CD8-positive, alpha-beta memory T cell (primary cell): ENCODE data around the gene USP53. TPM values are rescaled to one million over a fixed set of nuclear protein-coding genes. Genes with fewer than 3 reads are reported as not detected.

Source experiments
- CTCF ChIA-PET: fragments of 350-600 bp; sonication (Branson Sonifier 250); formaldehyde crosslinking; loops from one replicate; lab custom pipeline; 2021; ENCODE audit warnings: antibody characterized with exemption; lab: Charles Lee
- POLR2A ChIA-PET: fragments of 350-600 bp; sonication (Branson Sonifier 250); formaldehyde crosslinking; loops from one replicate; lab custom pipeline; 2021; ENCODE audit warnings: antibody characterized with exemption; lab: Charles Lee
- DNase-seq, 5 donors: peaks; one replicate each; pipeline versions ENCODE4 v3.0.0 to v3.0.0-alpha.2; 2020 to 2022; ENCODE audit warnings: mixed read lengths in 1 of 5
- H3K27ac ChIP-seq: one replicate; pipeline ENCODE4 v1.7.0; 2013; ENCODE audit warnings: low read depth, mild to moderate bottlenecking, low read length, moderate library complexity
- H3K27me3 ChIP-seq: 2 replicates; pipeline ENCODE4 v1.7.0; 2013; ENCODE audit warnings: low read length, mild to moderate bottlenecking; ENCODE audit not compliant: insufficient read depth, poor library complexity, severe bottlenecking
- H3K36me3 ChIP-seq: 2 replicates; pipeline ENCODE4 v1.7.0; 2013; ENCODE audit warnings: mild to moderate bottlenecking, low read length, moderate library complexity; ENCODE audit not compliant: insufficient read depth
- H3K4me1 ChIP-seq: 2 replicates; pipeline ENCODE4 v1.7.0; 2013; ENCODE audit warnings: mild to moderate bottlenecking, low read length, moderate library complexity; ENCODE audit not compliant: insufficient read depth
- H3K4me3 ChIP-seq: 2 replicates; pipeline ENCODE4 v1.7.0; 2013; ENCODE audit warnings: mild to moderate bottlenecking, low read length
- H3K9me3 ChIP-seq: 2 replicates; pipeline ENCODE4 v1.7.0; 2013; ENCODE audit warnings: mild to moderate bottlenecking, low read length
- H3K27ac Mint-ChIP-seq, 8 donors: one replicate each; pipeline ENCODE4 v1.8.0; 2020 to 2021; ENCODE audit warnings: mixed read lengths in 8 of 8, mild to moderate bottlenecking in 6 of 8, inconsistent platforms in 3 of 8, moderate library complexity in 3 of 8
- H3K27me3 Mint-ChIP-seq, 2 donors: one replicate each; pipeline ENCODE4 v1.8.0; 2020 to 2021; ENCODE audit warnings: mixed read lengths in 2 of 2, mild to moderate bottlenecking in 1 of 2, moderate library complexity in 1 of 2
- H3K36me3 Mint-ChIP-seq, 3 donors: one replicate each; pipeline ENCODE4 v1.8.0; 2020 to 2021; ENCODE audit warnings: mixed read lengths in 3 of 3, inconsistent platforms in 1 of 3, mild to moderate bottlenecking in 1 of 3
- H3K4me1 Mint-ChIP-seq, 3 donors: one replicate each; pipeline ENCODE4 v1.8.0; 2020 to 2021; ENCODE audit warnings: mixed read lengths in 3 of 3, inconsistent platforms in 1 of 3, mild to moderate bottlenecking in 1 of 3
- H3K4me3 Mint-ChIP-seq, 7 donors: one replicate each; pipeline ENCODE4 v1.8.0; 2020 to 2021; ENCODE audit warnings: mixed read lengths in 7 of 7, mild to moderate bottlenecking in 6 of 7, moderate library complexity in 4 of 7, inconsistent platforms in 2 of 7
- H3K9me3 Mint-ChIP-seq, 5 donors: one replicate each; pipeline ENCODE4 v1.8.0; 2020 to 2022; ENCODE audit warnings: mixed read lengths in 5 of 5, mild to moderate bottlenecking in 3 of 5, moderate library complexity in 2 of 5, inconsistent platforms in 1 of 5
- polyA plus RNA-seq: library from polyadenylated mRNA; unstranded; fragments of 300-500 nt; fragmentation: Illumina TruSeq; gene quantifications from one replicate; pipeline ENCODE4 v1.2.3, GENCODE V29; 2021
- total RNA-seq, 2 experiments: library from RNA; stranded (reverse); gene quantifications; one replicate each; pipeline ENCODE4 v1.2.3, GENCODE V29; 2021

Gene USP53
- total and polyA plus RNA-seq, 3 experiments from 2014 or later, result 9.8 to 11.0 (median 10.5) TPM

DNA sequence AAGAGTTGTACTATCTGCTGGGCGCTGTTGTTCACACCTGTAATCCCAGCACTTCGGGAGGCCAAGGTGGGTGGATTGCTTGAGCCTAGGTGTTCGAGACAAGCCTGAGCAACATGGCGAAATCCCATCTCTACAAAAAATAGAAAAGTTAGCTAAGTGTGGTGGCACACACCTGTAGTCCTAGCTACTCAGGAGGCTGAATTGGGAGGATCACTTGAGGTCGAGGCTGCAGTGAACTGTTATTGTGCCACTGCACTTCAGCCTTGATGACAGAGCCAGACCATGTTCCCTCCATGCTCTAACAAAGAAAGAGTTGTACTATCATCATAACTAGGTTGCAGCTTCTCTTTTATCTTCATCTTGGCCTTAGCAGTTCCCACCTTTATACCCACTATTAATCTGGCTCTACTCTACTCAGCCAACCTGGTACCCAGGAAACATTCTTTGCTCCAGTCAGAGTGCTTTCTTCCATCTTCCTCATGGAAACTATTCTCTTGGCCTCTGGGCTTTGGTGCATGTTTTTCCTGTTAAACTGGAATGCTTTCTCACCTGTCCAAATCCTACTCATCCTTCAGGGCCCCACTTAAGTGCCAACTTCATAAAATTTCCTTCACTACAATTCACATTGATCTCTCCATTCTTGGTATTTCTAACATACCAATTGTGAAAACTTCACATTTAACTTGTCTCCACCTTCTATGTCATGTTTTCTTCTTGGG is 91.2 kb downstream of the USP53 start:
- H3K4me3 ChIP-seq, result no peak overlapping the region
- DNase-seq, result no peak
- Mint-ChIP-seq H3K27ac (peak overlapping the region in 1 of 8 donors; percentile 27), H3K9me3 (no peaks in the 10 kb centered on the region), H3K27me3 (peaks cover 0 to 24% of the 10 kb centered on the region in 2 donors), H3K4me1 (peaks cover 21 to 28% (median 24%) of the 10 kb centered on the region in 3 donors), H3K4me3 (peak overlapping the region in 3 of 7 donors; percentile 11 to 20 (median 14)), H3K36me3 (peaks cover 0 to 17% (median 0%) of the 10 kb centered on the region in 3 donors)
- peaks cover 8% of the 10 kb centered on the region for H3K4me1 ChIP-seq
- no peaks in the 10 kb centered on the region for H3K27me3 ChIP-seq
- H3K36me3 ChIP-seq, result no peaks in the 10 kb centered on the region
- no peak overlapping the region for H3K27ac ChIP-seq
- ChIA-PET CTCF (no interaction called here), POLR2A (no interaction called here)
- no peaks in the 10 kb centered on the region for H3K9me3 ChIP-seq

DNA sequence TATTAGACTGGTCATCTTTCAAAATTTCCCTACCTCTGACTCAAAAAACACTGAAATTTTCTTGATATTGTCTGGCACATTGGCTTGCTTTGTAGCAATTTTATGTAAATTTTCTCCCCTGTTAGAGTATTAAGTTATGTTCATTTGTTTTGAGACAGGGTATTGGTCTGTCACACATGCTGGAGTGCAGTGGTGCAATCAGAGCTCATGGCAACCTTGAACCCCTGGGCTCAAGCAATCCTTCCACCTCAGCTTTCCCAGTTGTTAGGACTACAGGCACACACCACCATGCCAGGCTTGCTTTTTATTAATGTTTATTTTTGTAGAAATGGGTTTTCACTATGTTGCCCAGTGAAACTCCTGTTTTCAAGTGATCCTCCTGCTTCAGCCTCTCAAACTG is 91.9 kb downstream of the USP53 start:
- CTCF ChIA-PET, result no interaction called here

DNA sequence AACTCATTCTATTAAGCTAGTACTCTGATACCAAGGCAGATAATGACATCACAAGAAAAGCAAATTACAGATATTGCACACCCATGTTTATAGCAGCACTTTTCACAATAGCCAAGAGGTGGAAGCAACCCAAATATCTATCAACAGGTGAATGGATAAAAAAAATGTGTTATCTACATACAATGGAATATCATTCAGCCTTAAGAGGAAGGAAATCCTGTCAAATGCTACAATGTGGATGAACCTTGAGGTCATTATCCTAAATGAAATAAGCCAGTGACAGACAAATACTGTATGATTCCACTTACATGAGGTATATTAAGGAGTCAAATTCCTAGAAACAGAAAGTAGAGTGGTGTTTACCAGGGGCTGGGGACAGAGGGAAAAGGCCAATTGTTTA is 95.1 kb downstream of the USP53 start:
- Mint-ChIP-seq H3K9me3 (no peaks in the 10 kb centered on the region), H3K4me1 (peaks cover 3 to 6% (median 5%) of the 10 kb centered on the region in 3 donors), H3K4me3 (no peak overlapping the region), H3K27me3 (peaks cover 1 to 29% of the 10 kb centered on the region in 2 donors), H3K36me3 (no peaks in the 10 kb centered on the region), H3K27ac (no peak overlapping the region)
- DNase-seq, result no peak
- Histone ChIP-seq H3K9me3 (no peaks in the 10 kb centered on the region), H3K4me1 (no peaks in the 10 kb centered on the region), H3K27me3 (no peaks in the 10 kb centered on the region), H3K27ac (no peak overlapping the region), H3K4me3 (no peak overlapping the region), H3K36me3 (no peaks in the 10 kb centered on the region)
- CTCF ChIA-PET, result no interaction called here
- POLR2A ChIA-PET, result no interaction called here

More for the DNA sequence above, 91.9 kb downstream of the USP53 start:
- Mint-ChIP-seq H3K27ac (no peak overlapping the region), H3K9me3 (no peaks in the 10 kb centered on the region), H3K36me3 (peaks cover 0 to 12% (median 0%) of the 10 kb centered on the region in 3 donors), H3K4me1 (peaks cover 14 to 21% (median 17%) of the 10 kb centered on the region in 3 donors), H3K4me3 (peak overlapping the region in 1 of 7 donors; percentile 23), H3K27me3 (peaks cover 1 to 27% of the 10 kb centered on the region in 2 donors)
- POLR2A ChIA-PET, result no interaction called here
- Histone ChIP-seq H3K27me3 (no peaks in the 10 kb centered on the region), H3K9me3 (no peaks in the 10 kb centered on the region), H3K36me3 (no peaks in the 10 kb centered on the region), H3K4me3 (no peak overlapping the region), H3K27ac (no peak overlapping the region), H3K4me1 (peaks cover under 1% of the 10 kb centered on the region)
- DNase-seq, result no peak

GRCh38 chr4:119310826-119311225 is 98.3 kb downstream of the USP53 start:
- DNase-seq, result no peak
- H3K27ac Mint-ChIP-seq, result no peak overlapping the region
- no peak overlapping the region for H3K27ac ChIP-seq
- H3K4me1 ChIP-seq, result no peaks in the 10 kb centered on the region
- H3K4me1 Mint-ChIP-seq, result peaks cover 3 to 6% (median 5%) of the 10 kb centered on the region in 3 donors
- H3K36me3 ChIP-seq, result no peaks in the 10 kb centered on the region
- no peaks in the 10 kb centered on the region for H3K36me3 Mint-ChIP-seq
- no peaks in the 10 kb centered on the region for H3K9me3 ChIP-seq
- H3K27me3 ChIP-seq, result no peaks in the 10 kb centered on the region
- peaks cover 3 to 26% of the 10 kb centered on the region in 2 donors for H3K27me3 Mint-ChIP-seq
- CTCF ChIA-PET, result interaction anchor here (1.4 to 1.6 kb wide), 2 partner anchors 11 to 316 kb away, joined by 3 to 5 read pairs; a partner anchor contains a TSS
- POLR2A ChIA-PET, result no interaction called here
- no peaks in the 10 kb centered on the region for H3K9me3 Mint-ChIP-seq
- no peak overlapping the region for H3K4me3 Mint-ChIP-seq
- no peak overlapping the region for H3K4me3 ChIP-seq

- Mint-ChIP-seq H3K4me1 (no peaks in the 10 kb centered on the region), H3K36me3 (no peaks in the 10 kb centered on the region), H3K4me3 (no peak overlapping the region), H3K9me3 (no peaks in the 10 kb centered on the region), H3K27ac (peak overlapping the region in 1 of 8 donors; percentile 67), H3K27me3 (peaks cover 7 to 19% of the 10 kb centered on the region in 2 donors)
- Histone ChIP-seq H3K4me1 (no peaks in the 10 kb centered on the region), H3K36me3 (no peaks in the 10 kb centered on the region), H3K4me3 (no peak overlapping the region), H3K27me3 (no peaks in the 10 kb centered on the region), H3K27ac (no peak overlapping the region), H3K9me3 (no peaks in the 10 kb centered on the region)
- CTCF ChIA-PET, result no interaction called here
- no peak for DNase-seq
- POLR2A ChIA-PET, result no interaction called here
Observed at GRCh38 chr4:119313237-119313636, 100.7 kb downstream of the USP53 start.

GRCh38 chr4:119314356-119314755 is 101.8 kb downstream of the USP53 start:
- peak in 2 of 5 donors; percentile 18 to 63 for DNase-seq
- ChIA-PET POLR2A (no interaction called here), CTCF (no interaction called here)
- H3K27ac ChIP-seq, result no peak overlapping the region
- H3K27ac Mint-ChIP-seq, result no peak overlapping the region
- H3K4me3 ChIP-seq, result no peak overlapping the region
- H3K27me3 ChIP-seq, result no peaks in the 10 kb centered on the region
- peaks cover 7 to 24% of the 10 kb centered on the region in 2 donors for H3K27me3 Mint-ChIP-seq
- no peaks in the 10 kb centered on the region for H3K9me3 ChIP-seq
- no peaks in the 10 kb centered on the region for H3K9me3 Mint-ChIP-seq
- H3K4me1 ChIP-seq, result no peaks in the 10 kb centered on the region
- H3K4me3 Mint-ChIP-seq, result no peak overlapping the region
- no peaks in the 10 kb centered on the region for H3K36me3 Mint-ChIP-seq
- H3K36me3 ChIP-seq, result no peaks in the 10 kb centered on the region
- H3K4me1 Mint-ChIP-seq, result no peaks in the 10 kb centered on the region

DNA sequence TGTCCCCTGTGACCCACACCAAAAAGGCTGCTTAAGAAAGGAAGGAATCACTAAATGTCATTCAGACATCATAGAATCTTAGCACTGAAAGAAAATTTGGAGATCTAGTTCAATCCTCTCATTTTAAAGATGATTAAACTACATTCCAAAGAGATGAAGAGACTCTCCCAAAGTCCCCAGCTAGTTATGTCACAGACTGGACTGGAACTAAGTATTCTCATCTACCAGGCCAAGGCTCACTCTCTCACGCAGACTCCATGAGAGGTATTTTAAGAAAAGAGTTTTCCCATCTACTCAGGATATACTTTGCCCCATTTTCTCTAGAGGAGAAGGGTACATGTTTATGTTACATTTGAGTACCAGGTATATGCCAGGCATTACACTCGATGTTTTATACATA is 102.5 kb downstream of the USP53 start:
- Histone ChIP-seq H3K4me3 (no peak overlapping the region), H3K36me3 (no peaks in the 10 kb centered on the region), H3K4me1 (no peaks in the 10 kb centered on the region), H3K27ac (no peak overlapping the region), H3K9me3 (no peaks in the 10 kb centered on the region), H3K27me3 (no peaks in the 10 kb centered on the region)
- H3K27ac Mint-ChIP-seq, result no peak overlapping the region
- DNase-seq, result no peak
- ChIA-PET CTCF (interaction anchor here (0.7 kb wide), 1 partner anchor 175 kb away, joined by 3 read pairs; no protein-coding TSS in a partner anchor), POLR2A (no interaction called here)
- no peaks in the 10 kb centered on the region for H3K36me3 Mint-ChIP-seq
- H3K4me1 Mint-ChIP-seq, result no peaks in the 10 kb centered on the region
- H3K9me3 Mint-ChIP-seq, result no peaks in the 10 kb centered on the region
- H3K4me3 Mint-ChIP-seq, result no peak overlapping the region
- peaks cover 6 to 24% of the 10 kb centered on the region in 2 donors for H3K27me3 Mint-ChIP-seq

GRCh38 chr4:119317990-119318389 is 105.5 kb downstream of the USP53 start:
- ChIA-PET POLR2A (no interaction called here), CTCF (no interaction called here)
- Mint-ChIP-seq H3K4me3 (no peak overlapping the region), H3K36me3 (no peaks in the 10 kb centered on the region), H3K9me3 (no peaks in the 10 kb centered on the region), H3K27me3 (peaks cover 13 to 34% of the 10 kb centered on the region in 2 donors), H3K4me1 (no peaks in the 10 kb centered on the region), H3K27ac (no peak overlapping the region)
- no peak for DNase-seq
- Histone ChIP-seq H3K4me1 (no peaks in the 10 kb centered on the region), H3K4me3 (no peak overlapping the region), H3K9me3 (no peaks in the 10 kb centered on the region), H3K36me3 (no peaks in the 10 kb centered on the region), H3K27ac (no peak overlapping the region), H3K27me3 (no peaks in the 10 kb centered on the region)
